ENCODE results near the gene RBCK1. TPM values are rescaled to one million over a fixed set of nuclear protein-coding genes. Genes with fewer than 3 reads are reported as not detected.

Gene RBCK1
- total and polyA plus RNA-seq, 9 of the 15 experiments (the other 6 are each of a cell fraction or from before 2014, with no cell fraction given), result 5.9 to 59.3 (median 26.5) TPM

- TF ChIP-seq ZNF407 (IDR thresholded peaks at IDR 0.05; ENCODE audit: low read depth), result no peak
- no peak for TF ChIP-seq ZBTB11 (CRISPR knock-in tag; IDR thresholded peaks at IDR 0.05)
- TF ChIP-seq ZBTB2 (IDR thresholded peaks at IDR 0.05), result no peak
- TF ChIP-seq TAF7 (tag; IDR thresholded peaks at IDR 0.05), result no peak
- TF ChIP-seq CREB3 (tag; conservative IDR thresholded peaks at IDR 0.05; ENCODE audit: low read depth), result no peak
- TF ChIP-seq MAFG (tag; conservative IDR thresholded peaks at IDR 0.05), result no peak
- no peak for TF ChIP-seq DEAF1 (CRISPR knock-in tag; IDR thresholded peaks at IDR 0.05)
- TF ChIP-seq ZKSCAN8 (CRISPR knock-in tag; IDR thresholded peaks at IDR 0.05), result no peak
Measured at GRCh38 chr20:407133-407952, 756 bp upstream of the RBCK1 start (continued).
